HCT116 (cell line): ENCODE results near the gene CACNB2. TPM values are rescaled to one million over a fixed set of nuclear protein-coding genes. Genes with fewer than 3 reads are reported as not detected.

ENCODE experiments used
- ATAC-seq: fragments of 200-7000 bp; cut with Tn5 transposase; 2 replicates; pipeline ENCODE4 v1.9.1; 2020; ENCODE audit warnings: mild to moderate bottlenecking, moderate library complexity
- BruUV-seq: library from RNA; stranded (reverse); fragments of 400-500 nt; replicated peaks from 2 replicates; lab custom pipeline; 2021; lab: Mats Ljungman, UMichigan
- CTCF ChIA-PET: fragments of 300-600 bp; sonication (Branson Sonifier 250); formaldehyde crosslinking; loops from one replicate; lab custom pipeline; 2021; ENCODE audit warnings: antibody characterized with exemption; lab: Charles Lee
- POLR2A ChIA-PET: fragments of 300-600, 350-600 bp; sonication (Branson Sonifier 250); formaldehyde crosslinking; loops from one replicate; lab custom pipeline; 2021; ENCODE audit warnings: antibody characterized with exemption; lab: Charles Lee
- RAD21 ChIA-PET, 2 experiments: fragments of 300-600 bp; sonication (Branson Sonifier 250); formaldehyde crosslinking; loops; one replicate each; lab custom pipeline; 2023; ENCODE audit warnings: low total read pairs in 2 of 2; ENCODE audit not compliant: uncharacterized antibody in 2 of 2, unreplicated experiment in 2 of 2, low non-redundant PET in 1 of 2; lab: Charles Lee
- DNase-seq: peaks from one replicate; pipeline ENCODE4 v3.0.0-alpha.2; 2010; ENCODE audit warnings: low read depth, low spot score
- H2AFZ ChIP-seq: fragments of 200-600 bp; shearing (Covaris generic), sonication (generic); 2 replicates; pipeline ENCODE4 v1.6.1; 2017; ENCODE audit warnings: low read depth, mixed run types, mixed read lengths, antibody characterized with exemption, low read length; ENCODE audit not compliant: poor library complexity, severe bottlenecking
- H3K27ac ChIP-seq: 2 replicates; pipeline ENCODE4 v1.5.1; 2012; ENCODE audit warnings: low read depth, low read length
- H3K27me3 ChIP-seq: fragments of 200-600 bp; sonication (generic); 2 replicates; pipeline ENCODE4 v1.6.1; 2016; ENCODE audit warnings: mixed run types, low read length, mixed read lengths; ENCODE audit not compliant: insufficient read depth
- H3K36me3 ChIP-seq, 2 experiments: fragments of 200-500 bp in 1 of 2; fragments of 200-600 bp in 1 of 2; sonication (Bioruptor generic) in 1 of 2; sonication (generic) in 1 of 2; 2 replicates each; pipeline versions ENCODE4 v1.5.1 to v1.6.1; 2014 to 2016; ENCODE audit warnings: low read length in 2 of 2, inconsistent platforms in 1 of 2, mixed read lengths in 1 of 2, mixed run types in 1 of 2; ENCODE audit not compliant: insufficient read depth in 2 of 2, control insufficient read depth in 1 of 2
- H3K4me1 ChIP-seq, 2 experiments: fragments of 200-600 bp in 1 of 2; sonication (generic) in 1 of 2; 2 replicates each; pipeline versions ENCODE4 v1.5.1 to v1.6.1; 2012 to 2017; ENCODE audit warnings: low read length in 2 of 2, inconsistent platforms in 1 of 2, mild to moderate bottlenecking in 1 of 2, mixed read lengths in 1 of 2, mixed run types in 1 of 2, moderate library complexity in 1 of 2; ENCODE audit not compliant: insufficient read depth in 2 of 2, control insufficient read depth in 1 of 2
- H3K4me2 ChIP-seq: fragments of 200-600 bp; sonication (generic); 2 replicates; pipeline ENCODE4 v1.6.1; 2017; ENCODE audit warnings: mixed run types, low read length, mixed read lengths
- H3K4me3 ChIP-seq, 2 experiments: fragments of 200-600 bp in 1 of 2; sonication (generic) in 1 of 2; replicated peaks in 1 of 2; 2 replicates each; pipeline ENCODE4 v1.5.1; 2011 to 2016; ENCODE audit warnings: low read length in 2 of 2, control low read depth in 1 of 2, low read depth in 1 of 2, mild to moderate bottlenecking in 1 of 2, mixed read lengths in 1 of 2, mixed run types in 1 of 2
- H3K79me2 ChIP-seq: fragments of 200-600 bp; sonication (generic); 2 replicates; pipeline ENCODE4 v1.6.1; 2017; ENCODE audit warnings: mild to moderate bottlenecking, mixed run types, low read length, moderate library complexity, mixed read lengths; ENCODE audit not compliant: insufficient read depth
- H3K9ac ChIP-seq: fragments of 200-600 bp; sonication (generic); 2 replicates; pipeline ENCODE4 v1.6.1; 2016; ENCODE audit warnings: low read length, mixed read lengths
- H3K9me2 ChIP-seq: fragments of 200-600 bp; sonication (generic), shearing (Covaris generic); 2 replicates; pipeline ENCODE4 v1.6.1; 2017; ENCODE audit warnings: mixed run types, mild to moderate bottlenecking, moderate library complexity; ENCODE audit not compliant: insufficient read depth
- H3K9me3 ChIP-seq, 2 experiments: fragments of 200-500 bp in 1 of 2; fragments of 200-600 bp in 1 of 2; sonication (Bioruptor generic) in 1 of 2; sonication (generic) in 1 of 2; 2 replicates each; pipeline ENCODE4 v1.6.1; 2014 to 2017; ENCODE audit warnings: low read length in 2 of 2, mixed read lengths in 2 of 2, inconsistent platforms in 1 of 2, low read depth in 1 of 2, mild to moderate bottlenecking in 1 of 2, mixed run types in 1 of 2, moderate library complexity in 1 of 2; ENCODE audit not compliant: control insufficient read depth in 1 of 2, insufficient read depth in 1 of 2
- H4K20me1 ChIP-seq: fragments of 200-600 bp; sonication (generic), shearing (Covaris generic); 2 replicates; pipeline ENCODE4 v1.6.1; 2017; ENCODE audit warnings: mixed run types, mild to moderate bottlenecking, moderate library complexity; ENCODE audit not compliant: insufficient read depth
- CBX3 ChIP-seq: IDR thresholded peaks from 2 replicates; pipeline ENCODE4 v1.6.1; 2012; ENCODE audit warnings: low read depth
- EGR1 ChIP-seq: IDR thresholded peaks from 2 replicates; pipeline ENCODE4 v1.6.1; 2012; ENCODE audit warnings: low read depth
- ELF1 ChIP-seq: IDR thresholded peaks from 2 replicates; pipeline ENCODE4 v1.6.1; 2012; ENCODE audit warnings: low read depth, borderline replicate concordance
- FOSL1 ChIP-seq: IDR thresholded peaks from 2 replicates; pipeline ENCODE4 v1.6.1; 2012; ENCODE audit warnings: low read depth
- JUND ChIP-seq: IDR thresholded peaks from 2 replicates; pipeline ENCODE4 v1.6.1; 2012
- MAX ChIP-seq: IDR thresholded peaks from 2 replicates; pipeline ENCODE4 v1.6.1; 2012
- POLR2A ChIP-seq: IDR thresholded peaks from 2 replicates; pipeline ENCODE4 v1.7.0; 2011; ENCODE audit warnings: borderline replicate concordance; ENCODE audit not compliant: insufficient read depth, insufficient read length; ENCODE audit errors: extremely low read depth
- POLR2AphosphoS5 ChIP-seq: IDR thresholded peaks from 2 replicates; pipeline ENCODE4 v1.6.1; 2011; ENCODE audit warnings: mild to moderate bottlenecking, low read depth, low read length, moderate library complexity
- REST ChIP-seq: IDR thresholded peaks from 2 replicates; pipeline ENCODE4 v1.6.1; 2012; ENCODE audit warnings: low read depth
- SIN3A ChIP-seq: IDR thresholded peaks from 2 replicates; pipeline ENCODE4 v1.6.1; 2012; ENCODE audit warnings: low read depth
- SP1 ChIP-seq: IDR thresholded peaks from 2 replicates; pipeline ENCODE4 v1.6.1; 2012; ENCODE audit warnings: low read depth
- ZBTB33 ChIP-seq: IDR thresholded peaks from 2 replicates; pipeline ENCODE4 v1.6.1; 2011; ENCODE audit warnings: mild to moderate bottlenecking, low read length, moderate library complexity; ENCODE audit not compliant: insufficient replicate concordance; ENCODE audit errors: extremely low read depth
- ZFX ChIP-seq: fragments of 450-650 bp; IDR thresholded peaks from 2 replicates; pipeline ENCODE4 v1.6.1; 2017
- ZNF274 ChIP-seq: fragments of 200-500 bp; sonication (Bioruptor generic); IDR thresholded peaks from 2 replicates; pipeline ENCODE4 v1.6.1; 2014; ENCODE audit warnings: mild to moderate bottlenecking, low read depth, low read length, inconsistent platforms
- intact Hi-C: fragments of 100-400 bp; cut with micrococcal nuclease; formaldehyde crosslinking; loops from 2 replicates; pipeline ENCODE4 v1.10.0; 2022
- total RNA-seq: library from RNA; stranded (reverse); gene quantifications from one replicate; pipeline ENCODE4 v1.2.1, GENCODE V29; 2021; ENCODE audit not compliant: unreplicated experiment

CACNB2 gene
- total RNA-seq, 1 experiment from 2014 or later = 0.71 TPM

- TF ChIP-seq ZBTB33 (no peak), MAX (no peak), ELF1 (no peak)
These were observed 45.9 kb upstream of the CACNB2 start (continued) for GRCh38 chr10:18094332-18094731.

- H3K9me2 ChIP-seq = no peaks in the 10 kb centered on the region
- BruUV-seq = no TSS peak
- intact Hi-C loops = no loop called here
These were observed 45.4 kb upstream of the CACNB2 start for GRCh38 chr10:18094793-18095192.

More at GRCh38 chr10:18094793-18095192, 45.4 kb upstream of the CACNB2 start:
- ChIA-PET CTCF (interaction anchor here (0.8 kb wide), 1 partner anchor 10 kb away, joined by 3 read pairs; no protein-coding TSS in a partner anchor), POLR2A (no interaction called here), RAD21 (no interaction called here)
- H3K9ac ChIP-seq = no peak overlapping the region
- H3K27me3 ChIP-seq = peaks cover under 1% of the 10 kb centered on the region; the same call in 1 of the 2 replicates
- H3K27ac ChIP-seq = no peak overlapping the region
- no peaks in the 10 kb centered on the region for H3K4me1 ChIP-seq
- ATAC-seq (no peak), DNase-seq (no peak)
- no peaks in the 10 kb centered on the region for H3K36me3 ChIP-seq
- no peak for TF ChIP-seq REST
- no peak for TF ChIP-seq SP1
- no peak for TF ChIP-seq ZFX
- no peak for TF ChIP-seq FOSL1
- TF ChIP-seq JUND = no peak
- no peak for TF ChIP-seq POLR2A
- no peak for TF ChIP-seq EGR1
- TF ChIP-seq POLR2AphosphoS5 = no peak
- no peak for TF ChIP-seq ZNF274
- no peak for TF ChIP-seq CBX3
- no peak for TF ChIP-seq SIN3A
- no peak overlapping the region for H3K4me2 ChIP-seq
- H3K79me2 ChIP-seq = no peaks in the 10 kb centered on the region
- no peak overlapping the region for H2AFZ ChIP-seq
- no peaks in the 10 kb centered on the region for H4K20me1 ChIP-seq
- no peak overlapping the region for H3K4me3 ChIP-seq
- H3K9me3 ChIP-seq = no peaks in the 10 kb centered on the region
